ENCODE data around the gene THADA.
A peak's percentile ranks its signal among the peaks of the same experiment; 100 is the strongest.

Gene THADA

GRCh38 chr2:43233218-43234212 is 362.3 kb downstream of the THADA start:
- no peak for DNase-seq

GRCh38 chr2:43230951-43231827 is 364.6 kb downstream of the THADA start:
- DNase-seq = no peak

GRCh38 chr2:43230351-43230885 is 365.4 kb downstream of the THADA start:
- no peak for DNase-seq

- peak in 1 of 2 donors; percentile 50 for DNase-seq
These were observed 366.8 kb downstream of the THADA start for GRCh38 chr2:43228756-43229659.

- DNase-seq = no peak
These were observed 367.5 kb downstream of the THADA start for GRCh38 chr2:43228321-43228751.

GRCh38 chr2:43227830-43228281 is 368.0 kb downstream of the THADA start:
- no peak for DNase-seq

GRCh38 chr2:43226955-43227829 is 368.6 kb downstream of the THADA start:
- peak; percentile 57 to 59 for DNase-seq

- DNase-seq = peak; percentile 96 to 97
These were observed 369.3 kb downstream of the THADA start, which contains the start of gene ZFP36L2 for GRCh38 chr2:43226558-43226954. ZFP36L2 (minus strand) TSS chr2:43226606; CDS start chr2:43226315, 291 bp downstream.

- peak; percentile 79 to 84 for DNase-seq
These were observed 369.9 kb downstream of the THADA start for GRCh38 chr2:43225788-43226557.

GRCh38 chr2:43225093-43225787 is 370.6 kb downstream of the THADA start:
- peak; percentile 72 to 75 for DNase-seq

- DNase-seq = peak in 1 of 2 donors; percentile 38
These were observed 371.2 kb downstream of the THADA start for GRCh38 chr2:43224571-43225092.

- DNase-seq = peak; percentile 74 to 77
These were observed 371.7 kb downstream of the THADA start for GRCh38 chr2:43224131-43224570.

- DNase-seq = peak in 1 of 2 donors; percentile 28
These were observed 372.3 kb downstream of the THADA start for GRCh38 chr2:43223521-43224001.

GRCh38 chr2:43222475-43223309 is 373.1 kb downstream of the THADA start:
- peak in 1 of 2 donors; percentile 30 for DNase-seq

- peak; percentile 59 for DNase-seq
These were observed 373.9 kb downstream of the THADA start for GRCh38 chr2:43221763-43222474.

GRCh38 chr2:43221124-43221762 is 374.6 kb downstream of the THADA start:
- DNase-seq = peak in 1 of 2 donors; percentile 29
